ENCODE measurements around the gene U2AF2. TPM values are rescaled to one million over a fixed set of nuclear protein-coding genes. Genes with fewer than 3 reads are reported as not detected.
A peak's percentile ranks its signal among the peaks of the same experiment; 100 is the strongest.

Gene U2AF2
- total RNA-seq, 2 experiments from 2014 or later, result 284 to 324 TPM

GRCh38 chr19:55647732-55648584, 6.9 kb upstream of the U2AF2 start, which contains the start of gene CCDC106:
Gene CCDC106 (plus strand): TSS chr19:55648212. CDS start chr19:55649047, 835 bp downstream.
- CTCF ChIA-PET, result interaction anchor here (1.2 to 5.5 kb wide), 4 partner anchors 8 to 67 kb away, joined by 3 to 74 read pairs (median 5); partner anchors contain the start of gene FIZ1
- no peak for DNase-seq
- peaks cover 35% of the 10 kb centered on the region for H3K4me1 Mint-ChIP-seq

GRCh38 chr19:55648585-55649267, 6.1 kb upstream of the U2AF2 start:
- ATAC-seq (no peak), DNase-seq (no peak)
- H3K4me1 Mint-ChIP-seq, result peaks cover 30% of the 10 kb centered on the region
- H3K27me3 Mint-ChIP-seq, result no peaks in the 10 kb centered on the region
- H3K9me3 Mint-ChIP-seq (ENCODE audit: low read depth), result no peaks in the 10 kb centered on the region
- H3K4me3 Mint-ChIP-seq, result peak overlapping the region; percentile 63
- CTCF ChIA-PET, result interaction anchor here (1.1 to 5.5 kb wide), 4 partner anchors 9 to 508 kb away, joined by 3 to 74 read pairs (median 4); no protein-coding TSS in a partner anchor
- H3K27ac Mint-ChIP-seq, result peak overlapping the region; percentile 52
- peaks cover 8% of the 10 kb centered on the region for H3K36me3 Mint-ChIP-seq

More at GRCh38 chr19:55647732-55648584, 6.9 kb upstream of the U2AF2 start, which contains the start of gene CCDC106:
- Mint-ChIP-seq H3K27ac (peak within 1 kb of the TSS; percentile 75), H3K27me3 (no peaks in the 10 kb centered on the region), H3K36me3 (peaks cover 8% of the 10 kb centered on the region), H3K9me3 (ENCODE audit: low read depth) (no peaks in the 10 kb centered on the region), H3K4me3 (peak within 1 kb of the TSS; percentile 71)
- peak; percentile 9 for ATAC-seq

GRCh38 chr19:55649268-55650125, 5.3 kb upstream of the U2AF2 start:
- no peak for DNase-seq
- Mint-ChIP-seq H3K4me3 (peak overlapping the region; percentile 63), H3K9me3 (ENCODE audit: low read depth) (no peaks in the 10 kb centered on the region), H3K4me1 (peaks cover 26% of the 10 kb centered on the region), H3K27me3 (no peaks in the 10 kb centered on the region), H3K27ac (no peak overlapping the region), H3K36me3 (peaks cover 8% of the 10 kb centered on the region)
- CTCF ChIA-PET, result interaction anchor here (1.1 to 5.5 kb wide), 4 partner anchors 10 to 509 kb away, joined by 3 to 74 read pairs (median 4); no protein-coding TSS in a partner anchor
- ATAC-seq, result no peak

GRCh38 chr19:55650126-55650557, 4.7 kb upstream of the U2AF2 start:
- H3K4me1 Mint-ChIP-seq, result peaks cover 21% of the 10 kb centered on the region
- no peak for DNase-seq

GRCh38 chr19:55650602-55651230, 4.1 kb upstream of the U2AF2 start:
- H3K36me3 Mint-ChIP-seq, result peaks cover 6% of the 10 kb centered on the region
- ATAC-seq, result no peak
- H3K4me3 Mint-ChIP-seq, result no peak overlapping the region
- H3K27me3 Mint-ChIP-seq, result no peaks in the 10 kb centered on the region
- H3K9me3 Mint-ChIP-seq (ENCODE audit: low read depth), result no peaks in the 10 kb centered on the region
- peaks cover 16% of the 10 kb centered on the region for H3K4me1 Mint-ChIP-seq
- no peak overlapping the region for H3K27ac Mint-ChIP-seq
- CTCF ChIA-PET, result interaction anchor here (5.5 kb wide), 1 partner anchor 16 kb away, joined by 74 read pairs; no protein-coding TSS in a partner anchor
- no peak for DNase-seq

More at GRCh38 chr19:55650126-55650557, 4.7 kb upstream of the U2AF2 start:
- H3K27me3 Mint-ChIP-seq, result no peaks in the 10 kb centered on the region
- H3K36me3 Mint-ChIP-seq, result peaks cover 8% of the 10 kb centered on the region
- no peak overlapping the region for H3K4me3 Mint-ChIP-seq
- ATAC-seq, result no peak
- CTCF ChIA-PET, result interaction anchor here (1.3 to 5.5 kb wide), 2 partner anchors 16 to 509 kb away, joined by 4 to 74 read pairs; no protein-coding TSS in a partner anchor
- H3K27ac Mint-ChIP-seq, result no peak overlapping the region
- H3K9me3 Mint-ChIP-seq (ENCODE audit: low read depth), result no peaks in the 10 kb centered on the region

GRCh38 chr19:55651236-55651635, 3.6 kb upstream of the U2AF2 start:
- no peak for DNase-seq
- Mint-ChIP-seq H3K4me1 (peaks cover 20% of the 10 kb centered on the region), H3K36me3 (peaks cover 11% of the 10 kb centered on the region), H3K27me3 (no peaks in the 10 kb centered on the region), H3K27ac (no peak overlapping the region), H3K4me3 (no peak overlapping the region), H3K9me3 (ENCODE audit: low read depth) (no peaks in the 10 kb centered on the region)
- no peak for ATAC-seq
- CTCF ChIA-PET, result no interaction called here

- Mint-ChIP-seq H3K36me3 (peaks cover 23% of the 10 kb centered on the region), H3K9me3 (ENCODE audit: low read depth) (no peaks in the 10 kb centered on the region), H3K27me3 (no peaks in the 10 kb centered on the region), H3K4me1 (peaks cover 28% of the 10 kb centered on the region), H3K27ac (no peak overlapping the region), H3K4me3 (peak overlapping the region; percentile 13)
- CTCF ChIA-PET, result interaction anchor here (0.7 to 3.9 kb wide), 15 partner anchors 9 to 681 kb away, joined by 3 to 104 read pairs (median 4); partner anchors contain the start of genes FIZ1, ZNF524, ZNF581 and ZNF628
- DNase-seq, result no peak
- ATAC-seq, result no peak
These were observed 2.3 kb upstream of the U2AF2 start for GRCh38 chr19:55652311-55653128.

- peak overlapping the region; percentile 88 for H3K4me3 Mint-ChIP-seq
- CTCF ChIA-PET, result interaction anchor here (0.7 to 3.9 kb wide), 27 partner anchors 10 to 679 kb away, joined by 3 to 104 read pairs (median 4); partner anchors contain the start of genes FIZ1, ZNF524, ZNF581 and ZNF628
- peak overlapping the region; percentile 95 for H3K27ac Mint-ChIP-seq
- ATAC-seq (peak; percentile 57), DNase-seq (peak; percentile 98)
- H3K4me1 Mint-ChIP-seq, result peaks cover 35% of the 10 kb centered on the region
- no peaks in the 10 kb centered on the region for H3K27me3 Mint-ChIP-seq
- no peaks in the 10 kb centered on the region for H3K9me3 Mint-ChIP-seq (ENCODE audit: low read depth)
- peaks cover 27% of the 10 kb centered on the region for H3K36me3 Mint-ChIP-seq
These were observed 1.0 kb upstream of the U2AF2 start for GRCh38 chr19:55653651-55654322.

GRCh38 chr19:55654323-55654867, 440 bp upstream of the U2AF2 start:
- H3K27ac Mint-ChIP-seq, result peak overlapping the region; percentile 95
- CTCF ChIA-PET, result interaction anchor here (0.9 to 3.9 kb wide), 14 partner anchors 11 to 177 kb away, joined by 3 to 104 read pairs (median 5); partner anchors contain the start of genes FIZ1, ZNF524, ZNF581 and ZNF784
- peak overlapping the region; percentile 88 for H3K4me3 Mint-ChIP-seq
- peaks cover 35% of the 10 kb centered on the region for H3K4me1 Mint-ChIP-seq
- H3K27me3 Mint-ChIP-seq, result no peaks in the 10 kb centered on the region
- DNase-seq (peak; percentile 100), ATAC-seq (peak; percentile 81)
- H3K36me3 Mint-ChIP-seq, result peaks cover 29% of the 10 kb centered on the region
- no peaks in the 10 kb centered on the region for H3K9me3 Mint-ChIP-seq (ENCODE audit: low read depth)

- Mint-ChIP-seq H3K9me3 (ENCODE audit: low read depth) (no peaks in the 10 kb centered on the region), H3K27me3 (no peaks in the 10 kb centered on the region), H3K4me3 (peak overlapping the region; percentile 88), H3K36me3 (peaks cover 38% of the 10 kb centered on the region), H3K4me1 (peaks cover 37% of the 10 kb centered on the region), H3K27ac (peak overlapping the region; percentile 95)
- CTCF ChIA-PET, result interaction anchor here (2.3 kb wide), 1 partner anchor 23 kb away, joined by 14 read pairs; no protein-coding TSS in a partner anchor
- ATAC-seq (no peak), DNase-seq (no peak)
These were observed 809 bp downstream of the U2AF2 start for GRCh38 chr19:55655648-55656040.

Data from activated CD8-positive, alpha-beta memory T cell treated with anti-CD3 and anti-CD28 coated beads, Interleukin-2, amount 10 ng/mL, durations not matched to agents 7 days and 5 days (primary cell).